HG03095 (cell line): ENCODE data around the gene RGS14.

Experiments
- ATAC-seq: cut with Tn5 transposase; IDR thresholded peaks from one replicate; pipeline ENCODE4 v1.9.1; 2021; ENCODE audit warnings: moderate library complexity; ENCODE audit not compliant: unreplicated experiment

Gene RGS14

DNA sequence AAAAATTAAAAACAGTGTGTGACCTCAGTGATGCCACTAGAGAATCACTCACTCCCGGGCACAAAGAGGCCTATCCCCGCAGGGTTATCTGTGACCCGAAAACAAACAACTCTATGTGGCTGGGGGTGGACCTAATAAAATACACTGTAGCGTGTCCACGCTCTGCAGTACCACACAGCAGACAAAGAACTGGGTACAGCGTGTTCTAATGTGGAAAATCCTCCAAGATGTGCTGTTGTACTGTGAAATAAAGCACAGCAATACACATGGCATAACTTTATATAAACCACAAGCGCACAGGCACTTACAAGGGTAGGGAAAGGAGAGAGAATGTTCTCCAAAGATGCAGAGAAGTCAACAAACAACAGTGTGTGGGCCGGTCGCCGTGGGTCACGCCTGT lies 18.4 kb downstream of the RGS14 start:
- no peak for ATAC-seq

DNA sequence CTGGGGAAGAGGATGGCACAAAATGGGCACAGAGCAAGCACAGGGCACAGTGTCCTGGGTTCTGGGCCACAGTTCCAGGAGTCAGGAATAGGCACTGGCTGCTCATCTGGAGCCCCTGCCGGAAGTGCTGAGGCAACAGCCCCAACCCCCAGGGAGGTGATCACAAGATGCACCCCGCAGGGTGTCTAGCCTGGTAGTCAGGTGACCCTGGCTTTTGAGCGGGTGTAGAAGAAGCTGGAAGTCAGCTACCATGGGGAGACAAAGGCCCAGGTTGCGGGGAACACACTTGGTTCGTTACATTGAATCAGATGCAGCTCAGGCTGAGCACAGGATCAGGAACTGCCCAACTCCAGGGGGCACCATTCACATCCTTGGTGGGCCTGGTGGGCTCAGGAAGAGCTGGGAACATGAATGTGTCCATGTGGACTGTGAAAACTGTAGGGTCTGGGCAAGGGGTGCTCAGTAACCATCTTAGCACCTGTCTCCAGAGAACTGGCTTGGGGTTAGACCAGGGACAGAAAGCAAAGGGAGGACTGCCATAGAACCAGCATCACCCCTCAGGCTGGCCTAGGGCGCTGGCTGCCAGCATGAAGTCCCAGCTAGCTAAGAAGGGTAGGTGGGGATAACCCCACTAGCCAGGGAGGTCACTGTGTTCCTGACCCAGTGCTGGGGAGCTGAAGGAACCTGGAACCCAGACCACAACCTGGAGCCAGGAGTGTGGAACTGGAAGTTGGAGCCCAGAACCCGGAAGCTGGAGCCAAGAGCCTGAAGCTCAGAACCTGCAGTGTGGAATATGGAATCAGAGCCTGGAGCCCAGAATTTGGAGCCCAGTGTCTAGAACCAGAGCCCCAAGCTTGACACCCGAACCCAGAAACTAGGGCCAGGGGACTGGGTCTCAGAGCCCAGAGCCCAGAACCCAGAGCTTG lies 20.4 kb downstream of the RGS14 start:
- no peak for ATAC-seq

DNA sequence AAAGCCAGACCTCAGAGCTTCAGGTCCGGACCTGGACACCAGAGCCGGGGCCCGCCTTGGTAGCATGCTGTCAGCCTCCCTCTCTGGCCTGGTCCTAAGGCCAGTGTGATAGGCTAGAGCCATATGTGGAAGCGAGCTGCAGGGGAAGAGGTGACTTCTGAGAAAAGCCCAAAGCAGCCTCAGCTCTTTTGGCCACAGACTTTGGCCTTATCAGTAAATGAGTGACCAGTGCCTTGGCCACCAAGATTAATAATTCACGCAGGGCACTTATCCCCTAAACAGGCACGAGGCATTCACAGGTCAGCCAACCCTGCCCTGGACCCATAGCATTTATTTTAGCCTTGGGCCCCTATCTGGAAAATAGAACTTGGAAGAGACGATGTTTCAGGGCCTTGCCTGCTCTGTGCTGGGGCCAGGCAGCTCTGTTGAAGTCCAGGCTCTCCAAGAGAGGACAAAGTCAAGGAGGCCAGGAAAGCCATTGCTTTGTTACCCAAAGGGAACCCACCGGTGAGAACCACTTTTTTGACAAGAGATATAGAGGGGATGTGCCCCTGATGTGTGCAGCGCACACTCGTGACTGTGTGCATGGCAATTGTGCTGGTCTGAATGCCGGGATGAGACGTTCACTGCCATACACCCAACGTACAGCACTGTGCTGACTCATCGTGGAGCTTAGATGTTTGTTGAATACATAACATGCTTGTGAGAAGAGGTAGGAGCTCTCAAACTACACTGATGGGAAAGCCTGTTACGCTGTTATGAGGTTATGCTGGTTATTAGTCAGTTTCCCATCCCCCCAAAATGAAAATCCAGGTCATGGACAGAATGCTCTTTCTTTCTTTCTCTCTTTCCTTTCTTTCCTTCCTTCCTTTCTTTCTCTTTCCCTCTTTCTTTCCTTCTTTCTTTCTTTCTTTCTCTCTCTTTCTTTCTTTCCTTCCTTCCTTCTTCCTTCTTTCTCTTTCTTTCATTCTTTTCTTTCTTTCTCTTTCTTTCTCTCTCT lies 21.5 kb downstream of the RGS14 start:
- no peak for ATAC-seq

DNA sequence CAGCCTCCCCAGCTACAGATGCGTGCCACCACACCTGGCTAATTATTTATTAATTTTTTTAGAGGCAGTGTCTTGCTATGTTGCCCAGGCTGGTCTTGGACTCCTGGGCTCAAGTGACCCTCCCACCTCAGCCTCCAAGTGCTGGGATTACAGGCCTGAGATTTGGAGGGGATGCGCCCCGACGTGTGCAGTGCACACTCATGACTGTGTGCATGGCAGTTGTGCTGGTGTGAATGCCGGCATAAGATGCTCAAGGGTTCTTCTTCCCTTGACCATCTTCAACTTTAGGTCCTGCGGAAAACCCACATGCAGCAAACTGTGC lies 23.0 kb downstream of the RGS14 start:
- no peak for ATAC-seq

DNA sequence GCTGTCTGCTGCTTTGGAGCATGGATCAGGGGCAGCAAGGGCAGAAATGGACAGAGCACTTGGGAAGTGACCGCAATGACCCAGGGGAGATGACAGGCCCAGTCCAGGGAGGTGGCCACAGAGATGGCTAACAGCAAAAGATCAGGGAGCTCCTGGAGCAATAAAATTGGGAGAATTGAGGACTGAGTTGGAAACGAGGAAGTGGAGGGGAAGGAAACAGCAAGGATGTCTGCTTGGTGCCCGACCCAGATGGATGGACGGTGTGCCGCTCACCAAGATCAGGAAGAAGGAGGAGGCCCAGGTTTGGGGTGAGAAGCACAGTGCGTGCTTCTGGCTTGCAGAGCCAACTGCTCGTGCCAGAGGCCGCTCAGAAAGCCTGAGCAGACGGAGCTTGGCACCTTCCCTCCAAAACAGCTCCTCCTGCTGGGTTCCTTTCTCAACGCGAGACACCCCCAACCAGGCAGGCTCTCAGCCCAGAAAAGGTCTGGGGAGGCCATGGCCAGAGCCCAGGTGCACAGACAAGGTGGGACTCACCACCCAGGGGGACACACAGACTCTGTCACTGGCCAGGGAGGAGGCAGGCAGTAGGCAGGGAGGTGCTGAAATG lies 24.8 kb downstream of the RGS14 start:
- no peak for ATAC-seq

DNA sequence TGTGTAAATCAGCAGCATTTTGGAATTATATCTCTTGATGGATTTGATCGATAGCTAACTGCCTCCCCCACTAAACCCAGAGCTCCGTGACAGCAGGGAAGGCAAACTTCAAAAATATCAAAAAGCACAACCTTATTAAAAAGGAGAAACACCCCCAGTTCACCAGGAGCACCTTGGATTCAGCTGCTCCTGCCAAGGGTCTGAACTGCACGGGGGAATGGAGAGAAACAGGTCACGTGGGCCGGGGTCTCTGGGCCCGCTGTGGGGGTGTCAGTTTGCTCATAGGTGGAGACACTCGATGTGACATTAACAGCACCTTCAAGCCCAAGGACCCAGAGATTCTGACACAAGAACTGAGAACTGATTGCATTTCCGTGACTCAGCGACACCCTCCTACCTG lies 25.5 kb downstream of the RGS14 start:
- ATAC-seq: no peak

DNA sequence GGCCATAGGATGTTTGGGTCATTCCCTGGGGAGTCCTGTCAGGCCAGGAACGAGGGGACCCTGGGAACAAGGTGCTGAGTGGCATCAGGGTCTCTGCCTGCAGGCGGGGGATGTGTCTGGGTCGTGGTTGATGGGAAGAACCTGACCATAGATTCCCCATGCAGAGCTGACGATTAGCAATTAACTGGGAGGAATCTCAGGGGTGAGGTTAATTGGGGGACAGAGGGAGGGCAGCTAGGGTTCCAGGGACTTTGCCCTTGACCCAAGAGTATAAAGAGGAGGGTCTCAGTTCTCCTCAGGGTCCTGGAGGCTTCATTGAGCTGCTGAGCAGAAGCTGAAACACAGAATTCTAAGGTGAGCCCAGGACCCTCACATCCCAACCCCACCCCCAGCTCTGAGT lies 26.4 kb downstream of the RGS14 start, which contains the start of gene SLC34A1:
Gene SLC34A1 (plus strand): TSS at position 301 of the 400 bp plus-strand sequence. CDS start 1,308 bp downstream, outside the sequence.
- no peak for ATAC-seq

DNA sequence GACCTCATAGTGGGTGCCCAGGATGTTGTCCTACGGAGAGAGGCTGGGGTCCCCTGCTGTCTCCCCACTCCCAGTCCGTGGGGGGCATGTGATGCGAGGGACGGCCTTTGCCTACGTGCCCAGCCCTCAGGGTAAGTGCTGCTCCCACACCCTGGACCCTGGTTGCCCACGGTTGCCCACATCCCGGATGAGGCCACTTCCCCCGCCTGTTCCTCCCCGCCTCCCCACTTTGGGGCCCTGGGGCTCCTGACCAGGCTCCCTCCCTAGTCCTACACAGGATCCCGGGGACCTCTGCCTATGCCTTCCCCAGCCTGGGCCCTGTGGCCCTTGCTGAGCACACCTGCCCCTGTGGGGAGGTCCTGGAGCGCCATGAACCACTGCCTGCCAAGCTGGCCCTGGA lies 28.0 kb downstream of the RGS14 start:
- ATAC-seq: no peak

DNA sequence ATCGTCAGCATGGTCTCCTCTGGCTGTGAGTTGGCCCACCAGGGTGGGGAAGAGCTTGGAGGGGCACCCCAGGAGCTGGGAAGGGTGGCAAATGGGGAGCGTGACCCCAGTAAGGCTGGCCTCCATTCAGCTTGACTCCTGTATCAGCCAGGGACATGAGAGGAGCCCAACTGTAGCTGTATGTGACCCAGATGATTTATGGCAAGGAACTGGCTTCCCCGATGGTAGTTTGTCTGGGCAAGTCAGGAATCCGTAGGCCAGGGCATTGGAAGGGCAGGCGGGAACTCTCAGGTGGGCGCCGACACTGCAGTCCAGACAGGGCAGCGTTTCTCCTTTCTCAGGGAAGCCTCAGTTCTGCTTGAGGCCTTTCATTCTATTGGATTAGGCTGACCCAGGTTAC lies 28.8 kb downstream of the RGS14 start:
- ATAC-seq: no peak

DNA sequence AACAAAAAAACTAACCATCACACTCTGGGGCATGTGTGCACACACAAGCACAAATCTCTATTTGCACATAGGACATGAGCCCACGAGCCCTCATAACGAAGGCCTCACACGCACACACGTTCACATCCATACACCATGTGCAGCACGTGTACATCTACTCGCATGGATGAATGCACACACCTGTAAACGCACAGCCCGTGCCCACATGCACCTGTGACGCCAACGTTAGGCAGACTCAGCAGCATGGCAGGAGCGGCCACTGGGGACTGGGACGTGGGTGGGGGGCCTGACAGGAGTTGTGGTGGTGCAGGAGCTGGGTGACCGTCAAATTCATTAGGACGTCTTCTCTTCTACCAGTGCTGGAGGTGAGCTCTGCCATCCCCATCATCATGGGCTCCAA lies 29.7 kb downstream of the RGS14 start:
- ATAC-seq: no peak

DNA sequence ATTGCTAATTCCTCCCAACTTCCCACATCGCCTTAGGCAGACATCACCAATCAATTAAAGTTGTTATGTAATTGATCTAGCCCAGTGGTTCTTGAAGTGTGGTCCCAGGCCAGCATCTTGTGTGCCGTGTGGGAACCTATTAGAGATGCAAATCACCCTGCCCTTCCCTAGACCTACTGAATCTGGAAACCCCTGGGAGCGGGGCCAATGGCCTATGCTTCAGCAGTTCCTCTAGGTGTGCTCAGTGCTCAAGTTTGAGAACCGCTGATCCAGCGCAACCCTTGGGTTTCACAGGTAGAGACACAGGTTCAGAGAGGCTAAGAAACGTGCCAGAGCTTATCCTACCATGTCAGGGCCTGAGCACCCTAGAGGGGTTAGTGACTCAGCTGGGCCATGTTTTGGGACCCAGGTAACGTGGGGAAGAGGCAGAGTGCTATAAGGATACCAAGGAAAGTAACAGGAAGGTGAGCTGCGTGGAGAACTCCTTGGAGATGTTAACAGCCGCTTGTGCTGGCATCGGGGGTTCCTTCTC lies 30.9 kb downstream of the RGS14 start:
- no peak for ATAC-seq

DNA sequence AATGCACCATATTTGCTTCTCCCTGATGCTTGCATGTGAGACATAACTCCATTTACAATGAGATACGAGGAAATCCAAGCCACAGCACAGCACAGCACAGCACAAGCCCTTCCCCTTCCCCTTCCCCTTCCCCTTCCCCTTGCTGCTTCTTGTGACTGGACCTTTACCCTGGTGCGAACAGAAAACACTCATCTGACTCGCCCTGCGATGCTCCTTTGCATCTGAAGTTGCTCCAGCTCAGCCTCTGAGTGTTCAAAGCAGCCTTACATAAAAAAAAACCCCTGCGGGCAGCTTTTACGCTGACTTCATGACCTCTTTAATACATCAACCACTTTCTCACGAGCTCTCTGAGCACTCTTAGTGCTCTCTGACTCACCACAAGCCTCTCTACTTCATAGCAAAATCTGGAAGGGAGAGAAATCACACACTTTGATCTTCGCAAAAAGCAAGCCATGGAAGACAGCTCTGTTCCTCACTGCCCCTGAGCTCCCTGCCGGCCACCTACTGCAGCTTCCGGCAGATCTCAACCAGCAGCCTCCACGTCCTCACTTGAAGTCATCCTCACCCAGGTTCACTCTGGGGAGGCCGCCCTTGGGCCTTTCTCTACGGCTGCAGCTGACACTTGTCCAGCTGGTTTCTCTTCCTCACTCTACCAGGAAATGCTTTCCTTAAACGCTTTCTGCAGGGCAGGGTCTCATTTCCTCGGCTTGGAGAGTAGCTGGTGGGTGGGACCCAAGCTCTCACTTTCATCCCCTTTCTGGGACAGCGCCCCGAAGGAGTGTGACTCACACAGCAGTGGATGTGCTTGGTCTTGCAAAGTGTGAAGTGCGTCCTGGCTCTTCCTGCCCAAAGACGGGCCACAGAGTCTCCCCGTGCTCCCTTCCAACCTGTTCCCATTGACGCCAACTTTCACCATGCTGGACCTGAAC lies 31.8 kb downstream of the RGS14 start:
- peak; percentile 46 for ATAC-seq

DNA sequence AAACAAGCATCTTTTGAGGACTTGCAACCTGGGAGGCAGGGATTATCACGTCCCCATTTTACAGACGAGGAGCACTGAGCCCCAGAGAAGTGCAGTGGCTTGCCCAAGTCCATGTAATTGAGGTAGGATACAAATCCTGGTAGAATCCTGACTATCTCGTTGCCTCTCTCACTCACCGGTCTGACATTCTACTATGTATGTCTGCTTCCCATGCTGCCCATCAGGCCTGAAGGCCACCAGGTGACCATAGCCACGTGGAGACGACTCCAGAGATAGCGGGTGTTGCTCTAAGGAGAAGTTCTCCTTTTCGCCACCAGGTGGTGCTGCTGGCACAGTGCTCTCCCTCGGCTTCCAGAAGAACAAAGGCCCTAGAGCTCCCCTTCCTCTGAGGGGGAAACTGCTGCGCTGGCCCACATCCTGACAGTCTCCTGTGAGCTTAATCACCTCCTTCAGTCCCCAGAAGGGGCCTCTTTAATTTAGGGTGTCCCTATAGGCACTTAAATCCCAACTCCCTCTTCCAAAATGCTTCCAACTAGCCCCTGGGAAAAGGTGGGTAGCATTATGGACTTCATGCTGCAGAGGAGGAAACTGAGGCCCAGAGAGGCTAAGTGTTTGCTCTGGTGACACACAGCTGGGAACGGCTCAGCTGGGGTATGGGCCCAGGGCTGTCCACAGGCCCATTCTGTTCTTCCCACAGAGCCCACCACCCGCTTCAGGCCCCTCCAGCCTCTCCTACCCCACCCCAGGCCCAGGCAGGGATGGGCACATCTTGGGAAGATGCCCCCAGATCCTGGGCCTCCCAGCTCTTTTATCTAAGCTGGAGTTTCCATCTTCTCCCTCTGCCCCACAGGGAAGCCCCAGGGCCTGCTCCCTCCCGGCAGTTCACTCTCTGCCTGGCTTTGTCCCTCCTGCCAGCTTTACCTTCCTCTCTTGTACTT lies 32.9 kb downstream of the RGS14 start:
- ATAC-seq: peak; percentile 52

DNA sequence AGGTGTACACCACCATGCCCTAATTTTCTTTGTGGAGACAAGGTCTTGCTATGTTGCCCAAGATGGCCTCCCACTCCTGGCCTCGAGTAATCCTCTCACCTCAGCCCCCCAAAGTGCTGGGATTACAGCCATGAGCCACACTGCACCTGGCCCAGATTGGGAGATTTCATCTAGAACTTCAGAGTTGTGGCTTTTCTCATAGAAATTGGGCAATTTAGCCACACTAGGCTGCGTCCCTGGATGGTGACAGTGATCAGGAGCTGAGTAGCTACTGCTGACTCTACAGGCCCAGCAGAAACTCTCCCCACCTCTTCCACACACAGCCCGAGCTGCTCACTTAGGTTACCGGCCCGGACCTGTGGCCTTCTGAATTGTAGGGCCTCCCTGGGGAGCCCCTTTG lies 35.0 kb downstream of the RGS14 start:
- ATAC-seq: no peak

DNA sequence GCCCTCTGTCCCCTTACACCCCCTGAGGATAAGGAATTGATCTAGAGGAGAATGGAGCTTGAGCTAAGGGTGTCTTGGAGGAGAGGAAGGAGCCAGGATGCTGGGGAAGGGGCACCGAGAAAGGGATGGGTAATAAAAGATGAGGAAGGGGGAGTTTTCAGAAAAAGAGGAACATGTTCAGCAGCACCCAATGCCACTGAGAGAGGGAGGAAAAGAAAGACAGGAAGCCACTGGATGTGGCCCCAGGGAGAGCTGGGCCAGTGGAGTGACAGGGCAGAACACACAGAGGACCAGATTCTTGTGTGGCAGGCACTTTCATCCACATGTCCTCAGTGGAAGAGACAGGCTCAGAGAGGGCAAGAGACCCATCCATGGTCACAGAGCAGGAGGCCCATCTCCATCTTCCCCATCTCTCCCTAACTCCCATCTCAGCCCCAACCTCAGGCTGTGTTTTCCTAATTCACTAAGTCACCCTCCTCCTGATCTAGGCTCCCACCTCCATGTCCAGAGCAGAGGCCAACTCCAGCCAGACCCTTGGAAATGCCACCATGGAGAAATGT lies 35.6 kb downstream of the RGS14 start:
- ATAC-seq: no peak

DNA sequence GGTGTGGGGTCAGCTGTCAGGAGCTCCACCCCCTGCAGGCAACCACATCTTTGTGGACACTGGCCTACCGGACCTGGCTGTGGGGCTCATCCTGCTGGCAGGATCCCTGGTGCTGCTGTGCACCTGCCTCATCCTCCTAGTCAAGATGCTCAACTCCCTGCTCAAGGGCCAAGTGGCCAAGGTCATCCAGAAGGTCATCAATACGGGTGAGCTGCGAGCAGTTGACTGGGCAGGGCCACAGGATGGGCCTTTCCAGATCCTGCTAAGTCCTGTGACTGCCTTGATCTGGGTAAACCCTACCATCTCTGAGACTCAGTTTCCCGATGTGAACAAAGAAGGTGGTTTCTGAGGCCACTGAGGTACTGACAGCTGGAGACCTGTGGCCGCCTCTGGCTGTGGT lies 36.3 kb downstream of the RGS14 start:
- ATAC-seq: no peak

DNA sequence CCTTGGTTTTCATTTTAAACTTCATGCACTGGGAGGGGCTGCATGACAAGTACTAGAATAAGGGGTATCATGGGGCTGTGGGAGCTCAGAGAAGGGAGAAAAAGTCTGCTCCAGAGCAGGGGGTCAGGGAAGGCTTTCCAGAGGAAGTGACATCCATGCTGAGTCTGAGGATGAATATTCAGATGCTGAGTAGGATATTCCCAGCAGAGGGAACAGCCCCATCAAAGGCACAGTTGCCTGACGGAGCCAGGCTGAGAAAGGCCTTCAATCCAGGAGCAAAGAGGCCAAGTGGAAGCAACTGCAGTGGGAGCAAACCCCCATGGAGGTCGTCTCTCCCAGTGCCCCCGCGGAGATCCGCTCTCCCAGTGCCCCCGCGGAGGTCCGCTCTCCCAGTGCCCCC lies 38.4 kb downstream of the RGS14 start:
- ATAC-seq: no peak

DNA sequence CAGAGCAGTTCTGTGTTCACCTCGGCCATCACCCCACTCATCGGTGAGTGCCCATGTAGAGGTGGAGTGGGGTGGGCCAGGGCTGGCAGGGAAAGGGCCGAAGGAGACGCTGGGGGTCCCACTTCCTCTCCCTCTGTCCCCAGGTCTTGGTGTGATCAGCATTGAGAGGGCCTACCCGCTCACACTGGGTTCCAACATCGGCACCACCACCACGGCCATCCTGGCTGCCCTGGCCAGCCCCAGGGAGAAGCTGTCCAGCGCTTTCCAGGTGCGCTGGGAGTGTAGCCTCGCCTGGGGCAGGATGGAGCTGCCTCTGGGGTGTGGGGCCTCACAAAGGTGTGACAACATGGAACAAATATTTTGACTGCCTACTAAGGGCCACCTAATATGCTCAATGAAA lies 39.1 kb downstream of the RGS14 start:
- ATAC-seq: no peak
